NCI-H2107 treated with DMSO at 0.1 percent for 48 hours (cell line): ENCODE data around the gene ATP8A2.

Source experiments
- DNase-seq: peaks from one replicate; lab custom pipeline; 2025; ENCODE audit not compliant: unreplicated experiment; lab: John Stamatoyannopoulos, UW

ATP8A2 gene

DNA sequence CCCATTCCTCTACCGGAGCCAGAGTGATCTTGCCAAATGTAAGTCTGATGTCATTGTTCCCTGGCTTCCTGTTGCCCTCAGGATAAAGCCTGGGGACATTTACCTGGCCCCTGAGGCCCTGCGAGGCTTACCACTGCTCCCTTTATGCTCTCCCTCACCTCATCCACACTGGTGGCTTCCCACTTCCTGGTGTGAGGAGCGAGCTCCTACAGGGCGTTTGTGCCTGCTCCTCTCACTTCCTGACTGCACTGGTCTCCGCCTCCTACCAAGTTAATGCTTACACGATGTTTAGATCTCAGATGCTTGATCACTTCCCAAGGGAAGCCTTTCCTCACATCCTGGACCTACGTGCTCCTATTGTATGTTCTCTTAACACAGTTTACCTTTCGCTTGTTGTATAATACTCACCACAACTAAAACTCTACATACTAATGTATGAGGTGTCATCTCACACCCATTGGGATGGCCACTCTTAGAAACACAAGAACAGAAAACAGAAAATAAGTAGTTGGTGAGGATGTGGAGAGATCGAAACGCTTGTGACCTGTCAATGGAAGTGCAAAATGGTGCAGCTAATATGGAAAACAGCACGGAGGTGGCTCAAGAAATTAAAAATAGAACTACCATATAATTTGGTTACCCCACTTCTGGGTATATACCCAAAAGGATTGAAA is 502.4 kb downstream of the ATP8A2 start:
- no peak for DNase-seq

DNA sequence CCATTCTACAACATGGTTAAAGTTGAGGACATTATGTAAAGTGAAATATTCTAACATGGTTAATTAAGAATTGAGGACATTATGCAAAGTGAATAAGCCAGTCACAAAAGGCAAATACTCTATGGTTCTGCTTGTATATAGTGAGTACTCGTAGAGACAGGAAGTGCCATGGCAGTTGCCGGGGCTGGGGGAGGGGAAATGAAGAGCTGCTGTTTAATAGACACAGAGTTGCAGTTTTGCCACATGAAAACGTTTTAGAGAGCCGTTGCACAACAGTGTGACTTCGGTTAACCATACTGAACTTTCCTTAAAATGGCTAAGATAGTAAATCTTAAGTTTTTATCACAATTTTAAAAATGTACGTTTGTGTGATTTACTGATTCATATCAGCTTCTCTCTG is 503.1 kb downstream of the ATP8A2 start:
- no peak for DNase-seq

GRCh38 chr13:25876247-25876646 is 504.5 kb downstream of the ATP8A2 start:
- DNase-seq = no peak

DNA sequence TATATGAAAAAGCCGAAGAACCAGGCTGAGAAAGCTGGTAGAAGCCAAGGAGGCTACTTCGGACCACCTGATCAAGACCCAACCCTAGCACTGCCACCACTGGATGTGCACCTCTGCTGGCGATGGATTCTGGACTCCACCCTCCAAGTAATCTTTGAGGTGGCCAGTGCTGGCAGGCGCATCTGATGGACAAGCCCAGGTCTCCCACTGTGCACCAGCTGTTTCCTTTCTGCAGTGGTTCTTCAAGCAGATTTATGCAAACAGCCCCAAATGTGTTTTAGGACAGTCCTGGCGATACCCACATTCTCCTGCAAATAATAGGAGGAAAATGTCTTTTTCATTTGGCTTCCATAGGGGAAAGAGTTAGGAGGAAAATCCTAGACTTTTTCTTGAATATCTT is 507.7 kb downstream of the ATP8A2 start:
- no peak for DNase-seq

DNA sequence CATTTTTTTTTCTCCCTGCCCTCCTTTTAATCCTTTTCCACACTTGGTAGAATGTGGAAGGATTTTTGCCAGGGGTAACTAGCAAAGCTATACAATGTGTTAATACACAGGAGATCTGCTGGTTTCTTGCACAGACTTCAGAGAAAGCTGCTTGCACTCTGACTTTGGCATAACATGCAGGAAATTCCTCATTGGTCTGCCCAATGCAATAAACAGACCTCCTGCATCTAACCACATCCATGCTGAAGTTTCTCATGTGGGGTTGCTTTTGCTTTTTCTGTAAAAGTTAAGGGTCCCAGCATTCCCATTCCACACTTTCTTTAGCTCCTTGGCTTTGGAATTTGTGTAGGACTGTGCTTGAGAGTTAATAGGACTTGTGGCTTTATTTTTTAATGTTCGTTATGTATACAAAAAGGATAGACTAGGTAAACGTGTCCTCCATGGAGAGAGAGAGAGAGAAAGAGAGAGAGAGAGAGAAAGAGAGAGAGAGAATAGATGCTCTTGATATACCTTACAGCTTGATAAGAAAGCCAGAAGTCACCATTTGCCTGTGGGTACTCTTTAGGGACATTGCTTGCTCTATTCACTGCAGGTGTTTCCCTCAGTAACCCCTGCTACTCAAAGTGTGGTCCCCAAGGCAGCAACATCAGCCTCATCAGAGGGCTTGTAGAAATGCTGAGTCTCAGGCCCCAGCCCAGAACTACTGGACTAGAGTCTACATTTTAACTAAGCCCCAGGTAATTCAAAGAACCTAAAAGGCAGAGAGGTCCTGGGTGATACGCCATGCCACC is 509.6 kb downstream of the ATP8A2 start:
- no peak for DNase-seq

DNA sequence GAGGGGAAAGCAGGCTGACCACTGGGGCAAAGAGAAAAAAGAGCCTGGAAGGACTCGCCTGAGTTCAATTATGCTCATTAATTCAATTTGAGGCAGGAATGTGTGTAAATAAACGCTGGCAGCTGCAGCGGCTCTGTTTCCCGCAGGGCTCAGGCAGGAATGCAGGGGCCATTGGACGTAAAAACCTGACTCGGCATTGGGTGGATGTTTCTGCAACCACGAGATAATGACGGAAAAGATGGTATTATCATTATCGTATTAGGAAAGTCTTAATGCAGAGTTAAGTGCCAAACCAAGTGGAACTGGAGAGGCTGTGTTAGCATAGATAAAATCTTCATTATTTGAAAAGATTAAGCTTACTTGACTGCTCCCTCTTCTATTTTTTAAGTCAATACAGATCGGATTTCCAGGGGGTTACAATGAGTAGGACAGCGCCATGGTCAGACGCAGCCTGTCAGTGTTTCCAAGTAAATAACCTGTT is 510.2 kb downstream of the ATP8A2 start:
- DNase-seq = peak; percentile 61

GRCh38 chr13:25882466-25883357 is 510.9 kb downstream of the ATP8A2 start:
- DNase-seq = peak; percentile 76

- DNase-seq = no peak
These were observed 513.6 kb downstream of the ATP8A2 start for GRCh38 chr13:25885418-25885817.

DNA sequence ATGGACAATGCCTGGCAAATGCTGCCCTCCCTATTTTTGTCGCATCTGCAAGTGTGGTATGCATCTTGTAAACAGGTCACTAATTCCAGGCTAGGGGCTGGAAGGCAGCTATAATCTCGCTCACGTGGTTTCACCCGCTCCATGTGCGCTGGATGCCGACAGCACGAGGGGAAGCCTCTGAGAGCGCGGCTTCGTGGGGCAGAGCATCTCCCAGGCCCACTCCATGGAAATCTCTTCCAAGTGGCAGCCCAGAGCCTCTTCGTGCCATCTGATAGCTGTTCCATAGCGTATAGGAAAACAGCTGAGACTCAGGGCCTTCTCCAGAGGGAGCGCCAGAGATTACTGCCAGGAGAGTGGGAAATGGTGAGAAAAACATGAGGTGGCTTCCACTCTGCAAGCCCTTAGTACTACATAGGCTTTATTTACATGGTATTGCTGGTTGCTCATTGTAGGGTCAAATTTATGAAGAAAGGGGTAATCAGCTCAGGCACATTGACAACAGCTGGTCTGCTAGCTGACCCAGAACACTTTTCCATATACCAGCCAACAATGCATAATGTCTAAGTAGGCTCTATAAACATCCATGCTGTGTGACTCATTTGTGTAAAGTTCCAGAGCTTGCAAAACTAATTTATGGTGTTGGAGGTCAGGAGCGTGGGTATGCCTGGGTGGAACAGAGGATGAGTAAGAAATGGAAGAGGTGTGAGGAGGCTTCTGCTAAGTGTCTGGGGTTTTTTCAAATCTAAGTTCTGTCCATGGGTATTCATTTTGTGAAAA is 514.9 kb downstream of the ATP8A2 start:
- no peak for DNase-seq

DNA sequence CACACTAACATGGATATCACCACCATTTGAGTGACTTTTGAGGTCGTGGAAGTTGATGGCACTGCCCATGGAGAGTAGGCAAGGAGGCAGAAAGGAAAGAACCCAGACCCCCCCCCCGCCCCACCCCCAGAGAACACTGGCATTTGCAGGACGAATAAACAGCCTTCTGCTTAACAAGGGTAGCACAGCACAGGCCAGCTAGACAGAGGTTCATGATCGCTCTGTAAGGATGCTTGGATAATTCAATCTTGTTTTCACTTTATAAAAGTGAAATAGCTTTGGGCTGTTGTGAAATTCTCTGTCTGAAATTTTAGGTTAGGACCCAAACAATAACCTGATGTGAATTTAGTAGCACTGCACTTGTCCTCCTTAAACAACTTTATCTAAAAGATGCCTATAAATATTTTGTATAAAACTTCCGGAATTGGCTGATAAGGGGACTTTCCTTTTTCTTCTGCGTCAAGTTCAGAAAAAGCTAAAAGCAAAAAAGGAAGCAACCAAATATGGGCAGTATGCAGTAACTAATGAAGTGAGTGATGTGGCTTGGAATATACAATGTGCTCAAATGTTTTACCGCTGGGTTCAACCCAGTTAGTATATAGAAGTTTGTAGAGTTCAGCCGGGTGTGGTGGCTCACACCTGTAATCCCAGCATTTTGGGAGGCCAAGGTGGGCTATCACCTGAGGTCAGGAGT is 516.3 kb downstream of the ATP8A2 start:
- DNase-seq = no peak

GRCh38 chr13:25890671-25891212 is 519.0 kb downstream of the ATP8A2 start:
- DNase-seq = no peak

DNA sequence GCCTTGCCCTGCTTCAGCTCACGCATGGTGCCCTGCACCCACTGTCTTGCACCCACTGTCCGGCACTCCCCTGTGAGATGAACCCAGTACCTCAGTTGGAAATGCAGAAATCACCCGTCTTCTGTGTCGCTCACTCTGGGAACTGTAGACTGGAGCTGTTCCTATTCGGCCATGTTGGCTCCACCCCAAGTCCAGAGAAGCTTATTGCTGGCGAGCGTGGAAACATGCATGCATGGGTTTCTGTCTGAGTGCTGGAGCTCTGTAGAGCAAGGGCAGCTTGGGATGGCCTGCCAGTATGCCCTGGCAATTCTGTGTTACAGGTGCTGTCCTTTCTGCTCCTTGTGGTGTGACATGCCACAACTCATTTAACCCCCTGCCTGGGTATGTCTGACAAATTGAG is 527.2 kb downstream of the ATP8A2 start:
- no peak for DNase-seq

DNA sequence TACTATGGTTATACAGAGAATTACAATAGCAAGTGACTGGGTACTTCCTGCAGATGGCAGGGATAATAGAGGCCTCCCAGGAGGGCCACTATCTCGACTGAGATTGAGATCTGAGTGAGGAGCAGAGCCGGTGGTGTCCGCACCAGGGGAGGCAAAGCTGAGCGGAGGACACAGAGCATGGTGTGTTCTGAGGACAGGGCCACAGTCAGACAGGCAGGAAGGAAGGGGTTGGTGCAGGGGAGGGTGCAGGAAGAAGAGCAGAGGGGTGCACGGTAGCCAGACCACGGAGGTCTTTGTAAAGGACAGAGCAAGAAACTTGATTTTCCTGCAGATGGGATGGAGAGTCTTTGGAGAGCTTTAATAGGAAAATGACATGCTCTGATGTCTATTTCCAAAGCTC is 527.7 kb downstream of the ATP8A2 start:
- DNase-seq = no peak

DNA sequence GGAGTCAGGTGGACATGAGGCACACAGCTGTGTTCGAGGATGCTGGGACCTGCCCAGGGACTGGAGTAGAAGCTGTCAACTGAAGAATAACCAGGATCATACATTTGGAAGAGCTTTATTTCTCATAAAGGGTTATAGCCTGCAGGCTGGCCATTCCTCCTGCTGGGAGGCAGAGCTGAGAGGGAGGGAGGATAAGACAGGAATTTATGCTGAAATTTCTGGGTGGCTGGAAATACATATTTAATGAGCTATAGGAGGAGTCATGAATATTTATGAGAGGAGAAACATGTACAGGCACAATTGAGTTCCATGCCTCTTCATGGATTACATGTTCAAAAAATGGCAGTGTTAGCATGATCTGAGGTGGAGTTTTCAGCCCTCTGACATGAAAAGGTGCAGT is 528.2 kb downstream of the ATP8A2 start:
- DNase-seq = no peak

DNA sequence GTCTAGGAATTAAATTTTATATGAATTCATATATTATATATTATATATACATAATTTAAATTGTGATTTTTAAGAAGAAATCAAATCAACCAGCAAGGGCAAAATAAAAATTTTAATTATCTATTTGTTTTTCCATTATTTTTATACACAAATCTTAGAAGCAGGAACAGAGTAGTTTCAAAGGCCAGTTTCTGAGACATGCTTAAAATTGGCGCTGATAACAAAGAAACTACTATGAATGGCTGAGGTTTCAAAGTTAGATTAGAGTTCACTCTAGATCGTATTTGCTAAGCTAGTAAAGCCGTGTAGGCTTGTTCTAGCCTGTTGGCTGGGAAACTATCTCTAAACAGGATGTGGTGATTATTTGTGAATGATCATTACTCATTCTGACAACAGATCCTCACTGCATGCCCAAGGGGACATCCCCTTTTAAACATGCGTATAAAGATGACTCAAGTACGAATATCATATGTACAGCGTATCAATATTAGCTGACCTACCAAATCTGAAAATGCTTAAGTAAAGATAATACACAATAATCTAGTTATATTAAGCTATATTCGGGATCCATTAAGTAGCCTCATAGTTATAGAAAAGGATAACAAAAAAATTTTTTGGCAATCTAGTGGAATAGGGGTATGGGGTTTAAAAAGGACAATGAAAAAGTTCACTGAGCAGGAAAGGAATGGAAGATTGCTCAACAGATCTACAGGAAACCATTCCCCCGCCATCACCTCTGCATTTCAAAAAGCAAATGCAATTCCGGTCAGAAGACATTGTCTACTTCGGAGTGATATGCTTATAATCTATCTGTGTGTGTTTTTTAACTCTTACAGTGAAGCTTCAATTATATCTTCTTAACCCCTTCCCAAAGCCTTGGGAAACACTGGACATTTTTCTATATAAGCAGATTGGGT is 529.9 kb downstream of the ATP8A2 start:
- no peak for DNase-seq

DNA sequence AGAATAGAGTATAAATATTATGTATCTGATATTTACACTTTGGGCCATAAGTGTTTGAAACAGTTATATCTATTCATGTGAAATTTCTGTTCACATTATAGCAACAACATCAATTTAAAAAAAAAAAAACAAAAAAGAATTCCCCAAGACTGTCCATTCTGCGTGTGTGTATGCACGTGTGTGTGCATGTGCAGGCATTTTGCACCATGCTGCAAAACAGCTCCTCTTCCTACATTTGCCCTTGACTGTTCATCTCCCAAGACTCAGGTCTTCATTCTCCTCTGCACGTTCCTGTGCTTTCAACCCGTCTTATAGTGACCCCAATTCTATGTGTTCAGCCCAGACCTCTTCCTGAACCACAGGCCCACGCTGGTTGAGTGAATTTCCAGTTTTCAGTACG is 530.7 kb downstream of the ATP8A2 start:
- no peak for DNase-seq

GRCh38 chr13:25902891-25903341 is 531.1 kb downstream of the ATP8A2 start:
- DNase-seq = no peak

DNA sequence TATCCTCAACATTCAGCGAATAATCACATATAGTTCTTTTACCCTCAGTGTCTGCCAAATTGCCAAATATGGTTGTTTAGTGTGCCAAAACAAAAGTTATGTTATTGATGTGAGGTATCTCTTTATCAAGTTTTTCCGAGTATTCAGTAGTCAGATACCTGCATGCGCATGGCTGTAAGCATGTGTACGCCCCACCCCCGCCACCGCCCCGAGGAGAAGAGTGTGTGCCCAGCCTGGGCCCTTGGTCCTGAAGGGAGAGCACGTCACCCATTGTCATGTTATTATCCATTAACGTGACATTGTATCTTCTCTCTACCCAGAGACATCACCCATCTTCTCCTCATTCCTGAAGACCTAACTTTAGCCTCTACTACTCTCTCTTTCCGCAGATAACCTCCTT is 533.1 kb downstream of the ATP8A2 start:
- no peak for DNase-seq

GRCh38 chr13:25905611-25906010 is 533.8 kb downstream of the ATP8A2 start:
- no peak for DNase-seq
